Muscle of leg (tissue), 11 donors: ENCODE measurements around the gene POMGNT2. TPM values are rescaled to one million over a fixed set of nuclear protein-coding genes. Genes with fewer than 3 reads are reported as not detected.

Source experiments
- DNase-seq: peaks from one replicate; pipeline ENCODE4 v3.0.0; 2013
- H3K27ac ChIP-seq: one replicate; pipeline ENCODE4 v1.5.1; 2013; ENCODE audit warnings: mild to moderate bottlenecking, low read length, control low read depth
- H3K27me3 ChIP-seq: one replicate; pipeline ENCODE4 v1.6.1; 2013; ENCODE audit warnings: low read length; ENCODE audit not compliant: control insufficient read depth, insufficient read depth
- H3K36me3 ChIP-seq: one replicate; pipeline ENCODE4 v1.6.1; 2013; ENCODE audit warnings: low read length; ENCODE audit not compliant: control insufficient read depth, insufficient read depth
- H3K4me1 ChIP-seq: one replicate; pipeline ENCODE4 v1.6.1; 2013; ENCODE audit warnings: low read length; ENCODE audit not compliant: control insufficient read depth, insufficient read depth
- H3K4me3 ChIP-seq: one replicate; pipeline ENCODE4 v1.5.1; 2013; ENCODE audit warnings: low read length, control low read depth
- H3K9me3 ChIP-seq: replicated peaks from 2 replicates; pipeline ENCODE4 v1.6.1; 2013; ENCODE audit warnings: low read depth, low read length; ENCODE audit not compliant: control insufficient read depth
- WGBS: methylation state at CpG from one replicate; pipeline ENCODE4 v1.1.5; 2013; ENCODE audit warnings: missing lambda C conversion rate; ENCODE audit not compliant: insufficient coverage; 5-methylcytosine and 5-hydroxymethylcytosine counted together
- polyA plus RNA-seq, 8 donors: library from polyadenylated mRNA; unstranded; fragments of 120-200 nt; gene quantifications; one replicate each; pipeline versions ENCODE4 v1.2.1 to v1.2.3, GENCODE V29; 2013; ENCODE audit warnings: inconsistent platforms in 1 of 8, low replicate concordance in 1 of 8; ENCODE audit not compliant: insufficient read length in 8 of 8, insufficient read depth in 1 of 8
- total RNA-seq: library from RNA; stranded (reverse); fragments of 120-200 nt; gene quantifications from one replicate; pipeline ENCODE4 v1.2.4, GENCODE V29; 2013

POMGNT2 gene
- total and polyA plus RNA-seq, 9 donors, result 16.6 to 27.7 (median 23.7) TPM

- DNase-seq, result no peak
- no peaks in the 10 kb centered on the region for H3K27me3 ChIP-seq
- H3K4me3 ChIP-seq, result no peak overlapping the region
- H3K36me3 ChIP-seq, result peaks cover 4% of the 10 kb centered on the region
- no peaks in the 10 kb centered on the region for H3K9me3 ChIP-seq
- H3K4me1 ChIP-seq, result peaks cover 41% of the 10 kb centered on the region
- H3K27ac ChIP-seq, result no peak overlapping the region
- WGBS, result no CpG with 5 or more reads among the region's 1 CpG
Measured at GRCh38 chr3:43093006-43093405, 12.9 kb downstream of the POMGNT2 start.

DNA sequence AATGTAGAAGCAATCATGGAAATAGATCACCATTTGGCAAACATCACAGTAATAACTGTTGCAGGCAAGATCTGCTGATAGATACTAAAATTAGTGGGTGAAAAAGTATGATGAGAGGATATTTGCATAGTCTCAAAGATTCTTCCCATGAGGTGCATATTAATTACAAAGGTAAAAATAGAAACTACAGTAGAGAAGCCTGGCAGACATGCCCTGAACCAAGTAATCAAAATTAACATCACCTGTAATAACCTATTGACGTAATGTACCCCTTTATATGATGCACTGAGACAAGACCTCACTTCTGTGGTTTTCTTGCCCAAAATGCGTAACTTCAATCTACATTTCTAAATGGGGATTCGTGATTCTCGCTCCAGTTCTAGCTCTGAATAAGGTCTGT, 14.4 kb downstream of the POMGNT2 start:
- H3K27me3 ChIP-seq, result no peaks in the 10 kb centered on the region
- no peak overlapping the region for H3K27ac ChIP-seq
- no peak for DNase-seq
- WGBS, result 100% methylated on average over 1 of the region's 4 CpGs
- H3K36me3 ChIP-seq, result peaks cover 4% of the 10 kb centered on the region
- H3K4me3 ChIP-seq, result no peak overlapping the region
- no peaks in the 10 kb centered on the region for H3K9me3 ChIP-seq
- H3K4me1 ChIP-seq, result peaks cover 33% of the 10 kb centered on the region

DNA sequence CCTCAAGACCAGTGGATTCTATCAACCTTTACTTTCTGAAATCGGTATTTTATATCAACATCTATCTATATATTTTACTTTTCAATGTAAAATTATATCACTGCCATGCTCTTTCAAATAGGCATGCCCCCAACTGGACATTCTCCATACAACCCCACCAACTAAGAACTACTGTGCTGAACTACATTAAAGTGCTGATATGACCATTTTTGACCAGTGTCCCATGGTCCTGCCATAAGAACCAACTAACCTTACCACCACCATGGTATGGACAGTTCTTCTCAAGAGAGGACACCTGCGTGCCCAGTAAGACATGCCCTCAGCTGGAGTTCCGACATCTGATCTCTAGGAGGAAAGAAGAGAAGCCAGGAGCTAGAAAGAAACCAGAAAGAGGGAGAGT, 15.6 kb downstream of the POMGNT2 start:
- DNase-seq, result no peak
- Histone ChIP-seq H3K4me3 (no peak overlapping the region), H3K36me3 (peaks cover 4% of the 10 kb centered on the region), H3K9me3 (no peaks in the 10 kb centered on the region), H3K4me1 (peaks cover 25% of the 10 kb centered on the region), H3K27ac (no peak overlapping the region), H3K27me3 (no peaks in the 10 kb centered on the region)
- WGBS, result 100% methylated on average over 1 of the region's 3 CpGs

GRCh38 chr3:43089081-43089480, 16.8 kb downstream of the POMGNT2 start:
- no peaks in the 10 kb centered on the region for H3K9me3 ChIP-seq
- H3K27ac ChIP-seq, result no peak overlapping the region
- 81% methylated on average over 3 of the region's 4 CpGs for WGBS
- peaks cover 5% of the 10 kb centered on the region for H3K36me3 ChIP-seq
- H3K4me3 ChIP-seq, result no peak overlapping the region
- no peaks in the 10 kb centered on the region for H3K27me3 ChIP-seq
- peaks cover 13% of the 10 kb centered on the region for H3K4me1 ChIP-seq
- no peak for DNase-seq

DNA sequence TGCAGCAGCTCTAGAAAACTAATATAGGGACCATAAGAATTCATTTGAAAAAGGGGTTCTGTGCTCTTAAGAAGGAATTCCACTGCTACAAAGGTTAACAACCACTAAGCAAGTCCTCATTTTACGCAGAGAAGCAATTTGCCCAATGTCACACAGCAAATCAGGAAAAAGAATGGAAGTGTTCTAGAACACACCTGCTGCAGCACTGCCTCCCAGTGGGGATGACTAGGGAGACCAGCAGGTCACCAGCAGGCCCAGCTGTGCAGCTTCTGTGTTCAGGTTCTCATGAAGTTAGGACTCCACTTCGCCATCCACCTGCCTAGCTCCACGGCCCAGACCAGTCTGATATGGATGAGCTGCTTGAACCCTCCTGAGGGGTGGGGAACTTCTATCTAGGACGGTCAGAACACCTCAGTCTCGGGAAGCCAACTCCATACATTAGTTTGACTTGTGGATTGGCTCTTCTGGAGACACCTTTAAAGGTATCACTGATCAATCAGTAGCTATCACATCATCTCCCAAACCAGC, 18.6 kb downstream of the POMGNT2 start:
- H3K27ac ChIP-seq, result no peak overlapping the region
- WGBS, result no CpG with 5 or more reads among the region's 5 CpGs
- H3K9me3 ChIP-seq, result no peaks in the 10 kb centered on the region
- H3K36me3 ChIP-seq, result peaks cover 9% of the 10 kb centered on the region
- H3K27me3 ChIP-seq, result no peaks in the 10 kb centered on the region
- no peak for DNase-seq
- no peaks in the 10 kb centered on the region for H3K4me1 ChIP-seq
- H3K4me3 ChIP-seq, result no peak overlapping the region

DNA sequence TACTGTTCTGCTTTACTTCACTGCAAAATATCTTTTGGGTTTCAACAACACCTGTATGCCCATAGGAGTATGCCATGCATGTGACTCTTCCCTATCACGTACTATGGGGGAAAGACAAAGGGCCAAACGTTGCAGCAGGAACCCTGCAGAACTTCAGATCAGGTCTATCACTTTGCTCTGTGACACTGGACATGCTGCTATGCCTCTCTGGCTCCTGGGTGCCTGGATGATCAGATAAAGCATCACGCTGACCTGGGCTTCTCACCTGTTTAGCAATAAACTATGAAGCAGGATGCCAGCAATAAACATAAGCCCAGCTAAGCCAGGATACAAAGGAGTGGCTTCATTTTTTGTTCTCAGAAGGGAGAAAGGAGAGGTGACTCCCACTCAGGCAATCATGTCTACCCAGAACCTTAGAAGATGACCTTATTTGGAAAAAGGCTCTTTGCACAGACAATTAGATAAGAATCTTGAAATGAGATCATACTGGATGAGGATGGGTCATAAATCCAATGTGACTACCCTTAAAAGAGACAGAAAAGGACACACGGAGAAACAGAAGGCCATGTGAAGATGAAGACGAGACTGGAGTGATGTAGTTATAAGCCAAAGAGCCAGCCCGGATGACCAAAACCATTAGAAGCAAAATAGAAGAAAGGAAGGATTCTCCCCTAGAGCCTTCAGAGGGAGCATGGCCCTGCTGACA, 19.3 kb downstream of the POMGNT2 start:
- Histone ChIP-seq H3K4me3 (no peak overlapping the region), H3K4me1 (no peaks in the 10 kb centered on the region), H3K9me3 (peaks cover 4% of the 10 kb centered on the region), H3K36me3 (peaks cover 9% of the 10 kb centered on the region), H3K27ac (no peak overlapping the region), H3K27me3 (no peaks in the 10 kb centered on the region)
- DNase-seq, result no peak
- WGBS, result 81% methylated on average over 5 of the region's 6 CpGs

DNA sequence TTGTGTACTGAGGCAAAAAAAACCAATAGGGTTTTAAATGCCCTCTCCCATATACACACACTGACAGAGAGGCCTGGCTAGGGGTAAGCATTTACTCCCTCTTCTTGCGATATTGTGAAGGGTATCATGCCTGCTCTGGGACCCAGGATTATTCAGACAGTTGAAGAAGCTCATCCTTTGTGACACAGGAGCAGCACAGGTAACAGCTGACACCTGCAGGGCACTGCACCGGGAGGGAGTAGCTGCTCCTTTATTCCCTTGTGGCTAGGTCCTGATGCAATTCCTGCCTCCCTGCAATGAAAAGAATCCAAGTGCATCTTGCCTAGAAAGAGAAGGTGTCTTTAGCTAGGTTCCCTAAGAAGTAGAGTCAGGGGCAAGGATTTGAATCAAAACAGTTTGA, 23.4 kb downstream of the POMGNT2 start:
- H3K4me3 ChIP-seq, result no peak overlapping the region
- peaks cover 5% of the 10 kb centered on the region for H3K9me3 ChIP-seq
- peaks cover 36% of the 10 kb centered on the region for H3K36me3 ChIP-seq
- H3K27ac ChIP-seq, result no peak overlapping the region
- no peaks in the 10 kb centered on the region for H3K27me3 ChIP-seq
- no peak for DNase-seq
- 92% methylated on average over 2 of the region's 2 CpGs for WGBS
- no peaks in the 10 kb centered on the region for H3K4me1 ChIP-seq

- no peaks in the 10 kb centered on the region for H3K4me1 ChIP-seq
- 76% methylated on average over 5 of the region's 5 CpGs for WGBS
- no peak overlapping the region for H3K4me3 ChIP-seq
- H3K9me3 ChIP-seq, result peaks cover 5% of the 10 kb centered on the region
- DNase-seq, result no peak
- H3K27me3 ChIP-seq, result no peaks in the 10 kb centered on the region
- peaks cover 38% of the 10 kb centered on the region for H3K36me3 ChIP-seq
- H3K27ac ChIP-seq, result no peak overlapping the region
Measured at GRCh38 chr3:43081796-43082195, 24.1 kb downstream of the POMGNT2 start.

DNA sequence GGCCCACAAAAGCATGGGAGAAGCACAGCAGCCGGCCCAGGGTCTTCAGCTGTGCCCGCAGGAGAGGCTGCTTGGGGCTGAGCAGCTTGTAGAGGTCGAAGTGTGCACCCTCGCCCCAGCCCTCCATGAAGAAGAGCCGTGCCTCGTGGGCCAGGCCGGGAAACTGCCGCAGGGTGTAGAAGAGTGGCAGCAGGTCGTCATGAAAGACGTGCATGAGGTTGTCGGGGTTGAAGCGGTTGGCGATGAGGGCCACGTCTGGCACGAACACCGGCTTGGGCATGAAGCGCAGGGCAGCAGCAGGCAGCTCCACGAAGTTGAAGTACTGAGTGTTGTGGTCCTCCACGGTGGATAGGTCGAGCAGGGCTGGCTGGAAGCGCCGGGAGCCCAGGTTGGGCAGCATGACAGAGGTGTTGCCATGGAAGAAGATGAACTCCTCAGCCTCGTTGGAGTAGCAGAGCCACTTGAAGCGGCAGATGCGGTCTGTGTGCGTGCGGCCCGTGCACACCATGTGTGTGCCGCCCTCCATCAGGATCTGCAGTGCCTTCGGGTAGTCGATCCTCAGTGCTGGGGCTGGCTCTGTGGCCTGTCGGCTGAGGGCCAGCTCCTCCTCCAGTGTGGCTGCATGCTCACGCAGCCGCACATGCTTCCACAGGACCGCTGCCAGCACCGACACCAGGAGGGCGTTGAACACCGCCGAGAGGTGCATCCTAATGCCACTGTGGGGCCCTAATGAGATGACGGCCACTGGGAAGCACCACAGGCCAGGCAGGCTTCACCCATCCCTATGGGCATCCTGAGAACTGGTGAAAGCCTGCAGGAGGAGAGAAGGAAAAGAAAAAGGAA, 24.9 kb downstream of the POMGNT2 start:
- H3K27ac ChIP-seq, result no peak overlapping the region
- WGBS, result 94% methylated on average over 38 of the region's 40 CpGs
- no peak for DNase-seq
- no peaks in the 10 kb centered on the region for H3K27me3 ChIP-seq
- H3K9me3 ChIP-seq, result peaks cover 5% of the 10 kb centered on the region
- H3K36me3 ChIP-seq, result peaks cover 38% of the 10 kb centered on the region
- no peak overlapping the region for H3K4me3 ChIP-seq
- H3K4me1 ChIP-seq, result no peaks in the 10 kb centered on the region

DNA sequence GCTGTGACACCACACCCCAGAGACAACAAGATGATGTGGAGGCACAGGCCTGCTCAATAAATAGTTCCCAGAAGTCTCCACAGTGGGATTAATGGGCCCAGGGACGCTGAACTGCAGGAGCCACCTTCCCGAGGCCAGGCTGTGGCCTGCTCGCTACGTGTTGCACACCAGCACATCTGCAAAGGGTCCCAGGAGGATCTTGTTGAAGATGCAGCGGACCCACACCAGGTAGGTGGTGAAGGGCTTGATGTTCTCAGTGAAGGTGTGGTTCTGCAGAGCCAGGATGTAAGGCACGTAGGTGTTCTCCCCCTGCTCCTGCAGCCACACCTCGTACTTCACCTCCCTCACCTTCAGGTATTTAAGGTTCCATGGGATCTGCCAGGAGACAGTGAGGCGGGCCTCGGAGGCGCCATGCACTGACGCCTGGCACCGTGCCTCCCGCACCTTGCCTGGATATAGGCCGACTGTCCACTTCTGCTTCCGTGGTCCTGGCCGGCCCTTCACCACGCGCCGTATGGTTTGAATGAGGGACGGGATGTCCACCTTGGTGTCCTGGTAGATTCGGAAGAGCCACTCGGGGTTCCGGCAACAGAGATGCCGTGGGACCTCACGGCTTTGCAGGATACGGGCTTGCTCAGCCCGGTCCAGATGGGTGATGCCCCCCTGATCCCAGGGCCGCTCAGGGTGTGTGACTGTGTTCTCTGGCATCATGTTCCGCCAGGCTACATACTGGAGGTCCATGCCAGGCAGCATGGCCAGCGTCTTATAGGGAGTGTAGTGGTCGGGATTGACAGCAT, 26.1 kb downstream of the POMGNT2 start:
- H3K4me3 ChIP-seq, result no peak overlapping the region
- WGBS, result 94% methylated on average over 25 of the region's 31 CpGs
- no peaks in the 10 kb centered on the region for H3K27me3 ChIP-seq
- DNase-seq, result no peak
- no peak overlapping the region for H3K27ac ChIP-seq
- peaks cover 36% of the 10 kb centered on the region for H3K36me3 ChIP-seq
- H3K4me1 ChIP-seq, result no peaks in the 10 kb centered on the region
- H3K9me3 ChIP-seq, result peaks cover 5% of the 10 kb centered on the region
